ENCODE results near the gene MASP2. TPM values are rescaled to one million over a fixed set of nuclear protein-coding genes. Genes with fewer than 3 reads are reported as not detected.
"Not testable (repeated sequence)": the region's sequence is repeated elsewhere in the genome, so short reads cannot be mapped to it uniquely, and the experiment has no call there.

The MASP2 gene
- total RNA-seq, 1 experiment from 2014 or later: 0.51 TPM

DNA sequence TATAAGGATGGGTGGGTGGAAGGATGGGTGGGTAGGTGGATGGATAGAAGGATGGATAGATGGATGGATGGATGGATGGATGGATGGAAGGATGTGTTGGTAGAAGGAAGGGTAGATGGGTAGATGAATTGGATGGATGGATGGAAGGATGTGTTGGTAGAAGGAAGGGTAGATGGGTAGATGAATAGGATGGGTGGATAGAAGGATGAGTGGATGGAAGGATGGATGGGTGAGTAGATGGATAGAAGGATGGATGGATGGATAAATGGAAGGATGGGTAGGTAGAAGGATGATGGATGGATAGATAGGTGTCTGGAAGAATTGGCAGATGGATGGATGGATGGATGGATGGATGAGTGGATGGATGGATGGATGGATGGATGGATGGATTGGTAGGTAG, 6.0 kb downstream of the MASP2 start:
- Mint-ChIP-seq H3K4me1 (ENCODE audit: insufficient read depth, unreplicated experiment) (no peaks in the 10 kb centered on the region), H3K9me3 (ENCODE audit: unreplicated experiment) (no peaks in the 10 kb centered on the region), H3K27ac (ENCODE audit: low read depth, unreplicated experiment) (no peak overlapping the region), H3K36me3 (ENCODE audit: insufficient read depth, unreplicated experiment) (no peaks in the 10 kb centered on the region), H3K27me3 (ENCODE audit: insufficient read depth, unreplicated experiment) (no peaks in the 10 kb centered on the region), H3K4me3 (ENCODE audit: unreplicated experiment) (no peak overlapping the region)
- no peak for DNase-seq (ENCODE audit: unreplicated experiment)
- TF ChIP-seq, protein P1, sequence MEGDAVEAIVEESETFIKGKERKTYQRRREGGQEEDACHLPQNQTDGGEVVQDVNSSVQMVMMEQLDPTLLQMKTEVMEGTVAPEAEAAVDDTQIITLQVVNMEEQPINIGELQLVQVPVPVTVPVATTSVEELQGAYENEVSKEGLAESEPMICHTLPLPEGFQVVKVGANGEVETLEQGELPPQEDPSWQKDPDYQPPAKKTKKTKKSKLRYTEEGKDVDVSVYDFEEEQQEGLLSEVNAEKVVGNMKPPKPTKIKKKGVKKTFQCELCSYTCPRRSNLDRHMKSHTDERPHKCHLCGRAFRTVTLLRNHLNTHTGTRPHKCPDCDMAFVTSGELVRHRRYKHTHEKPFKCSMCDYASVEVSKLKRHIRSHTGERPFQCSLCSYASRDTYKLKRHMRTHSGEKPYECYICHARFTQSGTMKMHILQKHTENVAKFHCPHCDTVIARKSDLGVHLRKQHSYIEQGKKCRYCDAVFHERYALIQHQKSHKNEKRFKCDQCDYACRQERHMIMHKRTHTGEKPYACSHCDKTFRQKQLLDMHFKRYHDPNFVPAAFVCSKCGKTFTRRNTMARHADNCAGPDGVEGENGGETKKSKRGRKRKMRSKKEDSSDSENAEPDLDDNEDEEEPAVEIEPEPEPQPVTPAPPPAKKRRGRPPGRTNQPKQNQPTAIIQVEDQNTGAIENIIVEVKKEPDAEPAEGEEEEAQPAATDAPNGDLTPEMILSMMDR (IDR thresholded peaks at IDR 0.05; ENCODE audit: unreplicated experiment): no peak
- BruUV-seq (replicated peaks): no TSS peak
- ChIA-PET CTCF (no interaction called here), POLR2A (no interaction called here)
- intact Hi-C loops (cut with micrococcal nuclease): no loop called here

DNA sequence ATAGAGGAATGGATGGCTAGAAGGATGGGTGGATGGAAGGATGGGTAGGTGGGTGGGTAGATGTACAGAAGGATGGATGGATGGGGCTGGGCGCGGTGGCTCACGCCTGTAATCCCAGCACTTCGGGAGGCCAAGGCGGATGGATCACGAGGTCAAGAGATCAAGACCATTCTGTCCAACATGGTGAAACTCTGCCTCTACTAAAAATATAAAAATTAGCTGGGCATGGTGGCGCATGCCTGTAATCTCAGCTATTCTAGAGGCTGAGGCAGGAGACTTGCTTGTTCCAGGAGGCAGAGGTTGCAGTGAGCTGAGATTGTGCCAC, 7.0 kb downstream of the MASP2 start:
- H3K27me3 Mint-ChIP-seq (ENCODE audit: insufficient read depth, unreplicated experiment); H3K27ac Mint-ChIP-seq (ENCODE audit: low read depth, unreplicated experiment); H3K9me3 Mint-ChIP-seq (ENCODE audit: unreplicated experiment); H3K4me1 Mint-ChIP-seq (ENCODE audit: insufficient read depth, unreplicated experiment); BruUV-seq (replicated peaks); intact Hi-C loops (cut with micrococcal nuclease); H3K36me3 Mint-ChIP-seq (ENCODE audit: insufficient read depth, unreplicated experiment); DNase-seq (ENCODE audit: unreplicated experiment); H3K4me3 Mint-ChIP-seq (ENCODE audit: unreplicated experiment); POLR2A ChIA-PET: not testable (repeated sequence)
- CTCF ChIA-PET: interaction anchor here (0.6 to 4.1 kb wide), 2 partner anchors 10 to 622 kb away, joined by 4 to 64 read pairs; partner anchors contain the start of gene MASP2

DNA sequence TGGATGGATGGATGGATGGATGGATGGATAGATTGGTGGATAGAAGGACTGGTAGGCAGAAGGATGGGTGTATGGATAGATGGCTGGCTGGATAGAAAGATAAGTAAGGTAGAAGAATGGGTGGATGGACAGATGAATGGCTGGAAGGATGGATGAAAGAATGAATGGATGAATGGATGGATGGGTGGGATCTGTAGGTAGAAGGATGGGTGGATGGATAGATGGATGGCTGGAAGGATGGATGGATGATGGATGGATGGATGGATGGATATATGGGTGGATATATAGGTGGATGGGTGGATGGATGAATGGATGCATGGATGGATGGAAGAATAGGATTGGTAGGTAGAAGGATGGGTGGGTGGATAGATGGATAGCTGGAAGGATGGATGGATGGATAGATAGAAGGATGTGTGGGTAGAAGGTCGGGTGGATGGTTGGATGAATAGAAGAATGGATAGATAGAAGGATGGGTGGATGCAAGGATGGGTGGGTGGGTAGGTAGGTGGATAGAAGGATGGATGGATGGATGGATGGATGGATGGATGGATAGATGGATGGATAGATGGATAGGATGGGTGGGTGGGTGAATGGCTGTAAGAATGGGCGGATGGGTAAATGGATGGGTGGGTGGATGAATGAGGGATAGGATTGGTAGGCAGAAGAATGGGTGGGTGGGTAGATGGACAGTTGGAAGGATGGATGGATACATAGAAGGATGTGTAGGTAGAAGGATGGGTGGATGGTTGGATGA, 7.5 kb downstream of the MASP2 start:
- H3K9me3 Mint-ChIP-seq (ENCODE audit: unreplicated experiment): no peaks in the 10 kb centered on the region
- TF ChIP-seq, protein P1 (IDR thresholded peaks at IDR 0.05; ENCODE audit: unreplicated experiment): no peak
- no peaks in the 10 kb centered on the region for H3K36me3 Mint-ChIP-seq (ENCODE audit: insufficient read depth, unreplicated experiment)
- no peaks in the 10 kb centered on the region for H3K27me3 Mint-ChIP-seq (ENCODE audit: insufficient read depth, unreplicated experiment)
- BruUV-seq (replicated peaks): no TSS peak
- H3K4me3 Mint-ChIP-seq (ENCODE audit: unreplicated experiment): no peak overlapping the region
- POLR2A ChIA-PET: no interaction called here
- CTCF ChIA-PET: interaction anchor here (0.6 to 4.1 kb wide), 3 partner anchors 10 to 848 kb away, joined by 3 to 64 read pairs (median 4); partner anchors contain the start of gene MASP2
- DNase-seq (ENCODE audit: unreplicated experiment): no peak
- intact Hi-C loops (cut with micrococcal nuclease): loop anchor here (5.0 kb wide), 1 partner anchor 203 kb away; no protein-coding TSS in a partner anchor
- H3K27ac Mint-ChIP-seq (ENCODE audit: low read depth, unreplicated experiment): no peak overlapping the region
- no peaks in the 10 kb centered on the region for H3K4me1 Mint-ChIP-seq (ENCODE audit: insufficient read depth, unreplicated experiment)

DNA sequence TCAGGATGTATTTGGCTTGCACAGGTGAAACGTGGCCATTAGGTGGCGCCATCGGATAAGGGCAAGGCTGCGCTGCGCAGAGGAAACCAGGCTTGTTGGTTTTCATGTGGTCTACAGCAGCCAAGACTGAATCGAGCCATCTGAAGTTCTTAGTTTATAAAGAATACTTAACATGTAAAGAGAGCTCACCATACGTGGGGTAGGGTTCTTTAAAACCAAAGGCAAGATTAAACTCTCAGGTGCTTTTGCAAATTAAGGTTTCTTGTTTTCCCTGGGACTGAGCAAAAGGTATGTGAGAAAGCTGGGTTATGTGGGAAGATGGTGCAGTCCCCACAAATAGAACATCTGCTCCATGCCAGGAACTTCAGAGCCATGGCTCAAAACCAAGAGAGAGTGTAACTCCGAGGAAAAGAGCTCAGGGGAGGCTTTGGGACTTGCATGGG, 9.3 kb downstream of the MASP2 start:
- intact Hi-C loops (cut with micrococcal nuclease): loop anchor here (1.0 to 5.0 kb wide), 3 partner anchors 205 to 681 kb away; no protein-coding TSS in a partner anchor
- H3K4me3 Mint-ChIP-seq (ENCODE audit: unreplicated experiment): no peak overlapping the region
- no TSS peak for BruUV-seq (replicated peaks)
- H3K4me1 Mint-ChIP-seq (ENCODE audit: insufficient read depth, unreplicated experiment): no peaks in the 10 kb centered on the region
- no peaks in the 10 kb centered on the region for H3K27me3 Mint-ChIP-seq (ENCODE audit: insufficient read depth, unreplicated experiment)
- no peaks in the 10 kb centered on the region for H3K9me3 Mint-ChIP-seq (ENCODE audit: unreplicated experiment)
- no peak overlapping the region for H3K27ac Mint-ChIP-seq (ENCODE audit: low read depth, unreplicated experiment)
- ChIA-PET POLR2A (interaction anchor here (0.7 to 1.6 kb wide), 14 partner anchors 10 to 942 kb away, joined by 3 to 16 read pairs (median 4); partner anchors contain the start of genes CLCN6, MTHFR, SRM and TARDBP), CTCF (interaction anchor here (0.5 to 4.1 kb wide), 64 partner anchors 10 to 975 kb away, joined by 3 to 64 read pairs (median 4); partner anchors contain the start of genes AGTRAP, EXOSC10, MASP2 and SRM)
- no peaks in the 10 kb centered on the region for H3K36me3 Mint-ChIP-seq (ENCODE audit: insufficient read depth, unreplicated experiment)
- TF ChIP-seq, protein P1 (IDR thresholded peaks at IDR 0.05; ENCODE audit: unreplicated experiment): peak; percentile 94
- peak; percentile 85 for DNase-seq (ENCODE audit: unreplicated experiment)

DNA sequence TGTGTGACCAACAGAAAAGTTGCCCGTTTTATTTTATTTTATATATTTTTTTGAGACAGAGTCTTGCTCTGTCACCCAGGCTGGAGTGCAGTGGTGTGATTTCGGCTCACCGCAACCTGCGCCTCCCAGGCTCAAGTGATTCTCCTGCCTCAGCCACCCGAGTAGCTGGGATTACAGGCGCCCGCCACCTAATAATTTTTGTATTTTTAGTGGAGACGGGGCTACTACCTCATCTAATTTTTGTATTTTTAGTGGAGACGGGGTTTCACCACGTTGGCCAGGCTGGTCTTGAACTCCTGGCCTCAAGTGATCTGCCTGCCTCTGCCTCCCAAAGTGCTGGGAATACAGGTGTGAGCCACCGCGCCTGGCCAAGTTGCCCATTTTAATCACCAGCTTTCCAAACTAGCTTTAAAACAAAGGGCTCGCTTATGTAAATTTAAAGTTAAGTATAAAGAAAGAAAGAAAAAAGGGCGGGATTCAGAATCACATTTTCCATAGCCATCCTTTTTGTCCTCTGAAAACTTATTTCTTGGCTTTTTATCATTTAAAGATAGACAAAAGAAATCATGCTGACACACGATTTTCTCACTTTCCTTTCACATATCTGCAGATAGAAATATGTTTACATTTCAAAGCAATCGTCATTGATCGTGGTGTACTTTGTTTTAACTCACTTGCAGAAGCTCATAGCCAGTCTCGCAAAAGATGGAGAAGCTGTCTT, 9.9 kb downstream of the MASP2 start:
- not testable (repeated sequence) for H3K36me3 Mint-ChIP-seq (ENCODE audit: insufficient read depth, unreplicated experiment); H3K4me3 Mint-ChIP-seq (ENCODE audit: unreplicated experiment); H3K27me3 Mint-ChIP-seq (ENCODE audit: insufficient read depth, unreplicated experiment); H3K9me3 Mint-ChIP-seq (ENCODE audit: unreplicated experiment); H3K4me1 Mint-ChIP-seq (ENCODE audit: insufficient read depth, unreplicated experiment); H3K27ac Mint-ChIP-seq (ENCODE audit: low read depth, unreplicated experiment); BruUV-seq (replicated peaks); DNase-seq (ENCODE audit: unreplicated experiment)
- intact Hi-C loops (cut with micrococcal nuclease): loop anchor here (1.0 to 5.0 kb wide), 3 partner anchors 205 to 682 kb away; no protein-coding TSS in a partner anchor
- CTCF ChIA-PET: interaction anchor here (0.6 to 4.1 kb wide), 49 partner anchors 10 to 1421 kb away, joined by 3 to 64 read pairs (median 4); partner anchors contain the start of genes AGTRAP, EXOSC10, MASP2 and SRM
- POLR2A ChIA-PET: interaction anchor here (0.7 to 1.6 kb wide), 13 partner anchors 10 to 943 kb away, joined by 3 to 16 read pairs (median 4); partner anchors contain the start of genes CLCN6, MTHFR, SRM and TARDBP
